ENCODE data around the gene MARK3.

Gene MARK3

DNA sequence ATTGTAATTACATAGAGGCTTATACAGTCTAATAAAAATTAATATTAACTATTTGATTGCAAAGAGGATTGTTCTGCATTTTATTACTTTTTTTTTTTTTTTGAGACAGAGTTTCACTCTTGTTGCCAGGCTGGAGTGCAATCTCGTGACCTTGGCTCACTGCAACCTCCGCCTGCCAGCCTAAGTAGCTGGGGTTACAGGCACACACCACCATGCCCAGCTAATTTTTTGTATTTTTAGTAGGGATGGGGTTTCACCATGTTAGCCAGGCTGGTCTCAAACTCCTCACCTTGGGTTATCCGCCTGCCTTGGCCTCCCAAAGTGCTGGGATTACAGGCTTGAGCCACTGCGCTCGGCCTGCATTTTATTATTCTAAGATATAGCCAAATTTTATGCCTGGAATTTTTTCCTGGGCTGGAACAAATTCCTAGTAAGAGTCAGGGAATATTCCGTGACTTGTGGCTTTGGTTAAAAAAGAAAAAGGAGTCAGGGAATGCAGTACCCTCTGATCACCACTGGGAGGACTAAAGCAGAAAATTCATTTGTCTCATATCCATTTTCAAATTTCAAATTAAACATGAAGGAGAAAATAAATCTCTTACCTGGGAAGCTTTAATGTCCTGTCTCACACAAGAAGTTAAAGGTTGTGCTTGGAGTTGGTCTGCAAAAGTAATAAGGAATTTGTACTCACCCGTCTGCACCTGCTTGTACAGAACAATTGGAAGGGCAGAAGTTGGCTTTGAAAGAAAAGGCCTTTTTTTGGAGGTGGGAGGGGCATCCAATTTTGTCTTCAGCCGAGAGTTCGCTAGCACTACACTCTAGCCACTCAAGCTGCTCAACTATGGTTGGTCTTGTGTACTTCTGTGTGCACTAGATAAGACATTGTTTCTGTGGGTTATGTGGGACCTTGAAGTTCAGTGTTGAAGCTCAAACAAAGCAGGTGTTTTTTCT is 8.7 kb downstream of the MARK3 start:
- peak; percentile 42 for DNase-seq (ENCODE audit: low read depth)
- no peak overlapping the region for H3K4me3 ChIP-seq (ENCODE audit: low read depth, low read length)
- peak; percentile 63 for TF ChIP-seq CTCF (IDR thresholded peaks at IDR 0.05; ENCODE audit: insufficient read depth, low read depth, low read length, missing control alignments)

DNA sequence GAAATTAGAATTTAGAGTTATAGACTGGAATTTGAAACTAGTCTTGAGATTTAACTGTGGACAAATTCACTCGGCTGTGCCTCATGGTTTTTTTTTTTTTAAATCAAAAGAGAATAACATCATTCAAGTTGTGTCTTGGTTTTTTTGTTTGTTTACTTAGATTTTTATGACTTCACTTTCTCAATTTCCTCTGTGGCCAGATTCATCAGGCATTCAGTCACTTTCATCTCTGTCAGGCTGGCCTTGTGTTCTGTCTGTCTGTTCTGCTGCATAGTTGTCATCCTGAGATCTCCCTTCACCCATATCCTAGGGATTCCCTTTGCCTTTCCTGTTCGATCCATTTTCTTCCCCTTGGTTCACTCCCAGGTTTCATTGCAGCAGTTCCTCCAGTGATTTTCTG is 10.0 kb downstream of the MARK3 start:
- H3K4me3 ChIP-seq (ENCODE audit: low read depth, low read length): no peak overlapping the region
- DNase-seq (ENCODE audit: low read depth): peak; percentile 42
- TF ChIP-seq CTCF (IDR thresholded peaks at IDR 0.05; ENCODE audit: insufficient read depth, low read depth, low read length, missing control alignments): no peak

DNA sequence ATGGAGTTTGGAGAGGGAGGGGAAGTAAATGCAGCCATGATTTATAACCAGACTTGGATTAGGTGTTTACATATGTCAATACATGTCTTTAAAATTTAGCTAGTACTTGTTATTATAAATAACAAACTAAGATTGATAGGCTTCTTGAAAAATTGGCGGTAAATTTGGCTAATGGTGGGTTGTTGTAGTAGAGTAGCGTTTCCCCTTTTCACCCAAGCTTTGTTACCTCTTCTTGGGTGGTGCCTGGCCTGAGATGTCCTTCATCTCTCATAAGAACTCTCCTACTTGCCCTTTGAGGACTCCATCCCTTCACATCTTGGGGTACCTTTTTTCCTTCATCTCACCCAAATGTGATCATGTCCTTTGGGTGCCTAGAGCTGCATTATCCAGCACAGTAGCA is 11.2 kb downstream of the MARK3 start:
- no peak overlapping the region for H3K4me3 ChIP-seq (ENCODE audit: low read depth, low read length)
- no peak for TF ChIP-seq CTCF (IDR thresholded peaks at IDR 0.05; ENCODE audit: insufficient read depth, low read depth, low read length, missing control alignments)
- no peak for DNase-seq (ENCODE audit: low read depth)

DNA sequence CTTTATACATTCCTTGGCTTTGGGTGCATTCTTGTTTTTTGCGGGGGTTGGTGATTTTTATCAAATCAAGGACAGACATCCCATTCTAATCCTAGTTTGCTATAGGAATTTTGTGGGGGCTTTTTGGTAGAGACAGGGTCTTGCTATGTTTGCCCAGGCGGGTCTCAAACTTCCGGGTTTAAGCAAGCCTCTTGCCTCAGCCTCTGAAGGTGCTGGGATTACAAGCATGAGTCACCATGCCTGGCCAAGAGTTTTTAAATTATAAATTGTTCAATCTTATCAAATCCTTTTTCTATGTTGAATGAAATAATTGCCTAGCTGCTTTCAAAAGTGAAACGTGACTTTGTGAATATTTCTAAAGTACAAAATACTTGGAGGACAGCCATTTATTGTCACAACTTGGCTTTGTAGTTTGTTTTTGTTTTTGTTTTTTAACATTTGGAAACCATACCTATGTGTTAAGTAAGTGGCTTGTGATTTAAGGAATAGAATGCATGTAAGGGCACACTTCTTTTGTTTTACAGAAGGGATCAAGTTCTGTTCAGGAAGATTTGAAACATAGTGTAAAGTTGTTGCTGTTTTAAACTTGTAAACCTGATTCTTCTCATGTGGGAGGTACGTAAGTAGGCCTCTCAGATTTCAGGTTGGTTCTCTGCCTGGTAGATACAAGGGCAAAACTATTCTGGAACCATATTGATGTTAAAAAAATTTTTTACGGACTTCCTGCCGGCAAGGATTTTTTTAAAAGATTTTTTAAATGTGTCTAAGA is 13.4 kb downstream of the MARK3 start:
- H3K4me3 ChIP-seq (ENCODE audit: low read depth, low read length): no peak overlapping the region
- DNase-seq (ENCODE audit: low read depth): no peak
- no peak for TF ChIP-seq CTCF (IDR thresholded peaks at IDR 0.05; ENCODE audit: insufficient read depth, low read depth, low read length, missing control alignments)

- no peak for DNase-seq (ENCODE audit: low read depth)
- no peak overlapping the region for H3K4me3 ChIP-seq (ENCODE audit: low read depth, low read length)
- TF ChIP-seq CTCF (IDR thresholded peaks at IDR 0.05; ENCODE audit: insufficient read depth, low read depth, low read length, missing control alignments): no peak
These were observed 15.3 kb downstream of the MARK3 start for GRCh38 chr14:103400537-103400936.

DNA sequence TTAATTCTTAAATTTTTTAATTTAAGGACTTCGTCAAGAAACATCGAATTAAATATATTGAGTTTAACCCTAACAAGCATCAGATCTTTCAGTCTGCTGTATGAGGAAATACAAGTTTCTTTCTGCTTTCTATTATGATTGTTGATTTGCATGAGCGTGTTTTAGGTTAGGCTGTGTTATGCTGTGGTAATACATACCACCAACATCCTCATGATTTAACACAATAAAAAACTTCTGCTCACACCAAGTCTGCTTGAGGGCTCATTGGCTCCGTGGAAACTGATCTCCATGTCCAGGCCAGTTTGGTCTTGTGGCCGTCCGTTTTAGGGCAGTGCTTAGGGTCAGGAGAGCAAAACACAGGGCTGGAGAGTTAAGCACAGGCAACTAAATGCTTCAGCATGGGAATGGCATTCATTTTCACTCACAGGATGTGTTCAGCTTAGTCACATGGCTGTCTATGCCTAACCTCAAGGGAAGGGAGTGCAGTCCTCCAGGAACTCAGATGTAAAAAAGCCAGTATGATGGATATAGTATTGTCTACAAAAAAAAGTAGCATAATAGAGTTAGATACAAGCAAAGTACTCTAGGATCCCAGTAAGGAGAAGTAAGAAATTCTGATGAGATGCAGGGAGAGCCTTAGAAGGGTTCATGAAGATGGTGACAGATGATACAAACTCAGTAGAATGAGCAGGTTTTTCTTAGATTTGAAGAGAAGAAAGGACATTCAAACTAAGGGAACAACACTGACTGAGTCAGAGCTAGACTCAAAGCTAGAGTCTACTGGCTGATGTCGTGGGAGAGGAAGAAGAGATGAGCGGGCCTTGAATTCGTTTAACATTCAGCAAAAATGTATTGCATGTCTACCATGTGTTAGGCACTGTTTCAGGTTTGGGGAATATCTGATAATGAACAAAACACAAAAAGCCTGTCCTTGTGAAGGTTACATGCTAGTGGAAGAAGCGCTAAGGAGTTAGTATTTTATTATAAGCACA is 16.3 kb downstream of the MARK3 start:
- peak; percentile 46 for DNase-seq (ENCODE audit: low read depth)
- TF ChIP-seq CTCF (IDR thresholded peaks at IDR 0.05; ENCODE audit: insufficient read depth, low read depth, low read length, missing control alignments): no peak
- peak overlapping the region; percentile 19; the same call in 1 of the 2 replicates for H3K4me3 ChIP-seq (ENCODE audit: low read depth, low read length)
